D341Med (cell line): ENCODE results near the gene FES.
"Not testable (repeated sequence)": the region's sequence is repeated elsewhere in the genome, so short reads cannot be mapped to it uniquely, and the experiment has no call there.

ENCODE experiments used
- DNase-seq: peaks from one replicate; pipeline ENCODE4 v3.0.0; 2012; ENCODE audit warnings: low spot score

FES gene

DNA sequence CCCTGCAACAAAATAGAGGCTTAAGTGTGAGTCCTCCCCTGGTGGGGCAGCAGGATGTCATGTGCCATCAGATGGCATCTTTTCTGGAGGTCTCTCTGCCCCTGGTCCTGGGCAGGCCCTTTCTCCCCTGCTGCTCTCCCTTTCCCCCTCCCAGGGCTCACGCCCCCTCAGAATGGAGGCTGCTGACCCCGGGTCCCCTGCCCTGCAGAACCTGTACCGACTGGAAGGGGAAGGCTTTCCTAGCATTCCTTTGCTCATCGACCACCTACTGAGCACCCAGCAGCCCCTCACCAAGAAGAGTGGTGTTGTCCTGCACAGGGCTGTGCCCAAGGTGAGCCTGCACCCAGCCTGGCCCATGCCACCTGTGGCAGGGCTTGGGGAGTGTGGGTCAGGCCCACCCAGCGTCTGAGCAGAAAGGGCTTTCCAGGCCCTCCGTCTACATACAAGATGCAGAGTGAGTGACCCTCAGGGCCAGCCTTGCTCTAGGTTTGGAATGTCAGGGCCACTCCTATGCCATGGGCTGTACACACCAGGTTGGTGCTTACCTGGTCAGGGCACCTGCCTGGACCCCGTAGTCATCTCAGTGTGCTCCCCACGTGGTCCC is 7.1 kb downstream of the FES start:
- no peak for DNase-seq

DNA sequence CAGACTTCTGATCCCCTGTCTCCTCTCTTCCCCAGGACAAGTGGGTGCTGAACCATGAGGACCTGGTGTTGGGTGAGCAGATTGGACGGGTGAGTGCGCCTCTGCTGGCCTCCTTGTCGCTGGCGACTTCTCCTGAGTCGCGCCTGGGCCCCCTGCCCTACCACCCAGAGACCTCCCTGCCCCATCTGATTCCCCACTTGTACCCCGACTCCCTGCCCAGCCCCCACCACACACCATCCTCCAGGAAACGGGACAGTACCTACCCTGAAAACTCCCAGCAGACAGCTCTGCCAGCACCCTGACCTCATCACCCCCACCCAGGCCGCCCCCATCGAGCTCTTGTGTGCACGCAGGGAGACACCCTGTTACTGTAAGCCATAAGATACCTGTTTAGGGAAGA is 7.7 kb downstream of the FES start:
- no peak for DNase-seq

DNA sequence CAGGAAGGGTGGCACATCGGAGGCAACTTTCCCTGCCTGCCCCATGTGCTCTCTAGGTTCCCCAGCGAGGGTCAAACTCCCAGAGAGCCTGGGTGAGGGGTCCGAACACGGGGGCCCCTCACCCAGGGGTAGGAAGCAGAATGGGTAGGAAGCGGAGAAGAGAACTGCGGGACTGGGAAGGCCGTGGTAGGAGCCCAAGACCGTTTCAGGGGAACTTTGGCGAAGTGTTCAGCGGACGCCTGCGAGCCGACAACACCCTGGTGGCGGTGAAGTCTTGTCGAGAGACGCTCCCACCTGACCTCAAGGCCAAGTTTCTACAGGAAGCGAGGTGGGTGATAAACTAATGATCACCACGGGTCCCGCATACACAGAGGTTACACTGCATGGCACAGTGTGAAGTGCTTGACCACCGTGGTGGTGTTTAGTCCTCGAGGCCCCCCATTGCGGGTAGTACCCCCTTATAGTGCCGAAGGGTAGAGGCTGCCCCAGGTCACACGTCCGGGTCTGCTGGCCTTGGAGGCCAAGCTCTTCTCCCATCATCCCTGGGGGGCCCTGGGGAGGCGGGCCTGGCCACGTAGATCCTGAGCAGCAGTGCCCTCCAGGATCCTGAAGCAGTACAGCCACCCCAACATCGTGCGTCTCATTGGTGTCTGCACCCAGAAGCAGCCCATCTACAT is 8.3 kb downstream of the FES start:
- DNase-seq, result no peak

DNA sequence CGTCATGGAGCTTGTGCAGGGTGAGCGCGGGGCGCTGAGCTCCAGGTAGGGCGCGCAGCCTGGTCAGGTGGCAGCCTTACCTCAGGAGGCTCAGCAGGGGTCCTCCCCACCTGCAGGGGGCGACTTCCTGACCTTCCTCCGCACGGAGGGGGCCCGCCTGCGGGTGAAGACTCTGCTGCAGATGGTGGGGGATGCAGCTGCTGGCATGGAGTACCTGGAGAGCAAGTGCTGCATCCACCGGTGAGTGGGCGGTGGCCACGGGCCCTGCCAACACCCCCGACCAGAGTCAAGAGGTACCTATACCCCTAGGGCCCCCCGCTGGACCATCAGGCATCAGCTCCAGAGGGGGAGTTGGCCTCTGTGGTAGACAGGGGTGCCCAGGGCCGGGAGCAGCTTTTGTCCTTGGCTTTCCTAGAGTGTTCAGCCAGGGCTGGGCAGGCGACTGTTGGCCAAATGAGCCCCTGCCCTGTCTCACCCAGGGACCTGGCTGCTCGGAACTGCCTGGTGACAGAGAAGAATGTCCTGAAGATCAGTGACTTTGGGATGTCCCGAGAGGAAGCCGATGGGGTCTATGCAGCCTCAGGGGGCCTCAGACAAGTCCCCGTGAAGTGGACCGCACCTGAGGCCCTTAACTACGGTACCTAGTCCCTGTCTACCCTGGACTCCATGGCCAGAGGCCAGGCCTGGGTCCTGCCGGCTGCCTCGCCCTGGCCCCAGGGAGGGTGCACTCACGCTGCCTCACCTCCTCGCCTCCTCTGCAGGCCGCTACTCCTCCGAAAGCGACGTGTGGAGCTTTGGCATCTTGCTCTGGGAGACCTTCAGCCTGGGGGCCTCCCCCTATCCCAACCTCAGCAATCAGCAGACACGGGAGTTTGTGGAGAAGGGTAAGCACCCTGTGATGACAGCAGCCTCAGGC is 9.1 kb downstream of the FES start:
- DNase-seq, result no peak

DNA sequence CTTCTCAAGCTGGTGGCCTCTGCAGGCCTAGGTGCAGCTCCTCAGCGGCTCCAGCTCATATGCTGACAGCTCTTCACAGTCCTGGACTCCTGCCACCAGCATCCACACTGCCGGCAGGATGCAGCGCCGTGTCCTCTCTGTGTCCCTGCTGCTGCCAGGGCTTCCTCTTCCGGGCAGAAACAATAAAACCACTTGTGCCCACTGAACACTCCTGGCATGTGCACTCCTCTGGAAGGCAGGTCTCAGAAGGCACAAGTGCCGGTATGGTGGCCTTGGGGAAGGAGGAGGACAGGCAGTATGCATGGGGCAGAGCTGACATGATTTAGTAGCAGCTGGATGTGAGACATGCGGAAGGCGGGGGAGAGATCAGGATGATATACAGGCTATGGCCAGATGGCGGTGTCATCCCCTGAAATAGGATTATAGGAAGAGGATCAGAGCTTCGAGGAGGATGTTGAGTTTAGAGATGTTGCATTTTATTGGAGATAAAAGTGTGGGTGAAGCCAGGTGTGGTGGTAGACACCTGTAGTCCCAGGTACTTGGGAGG is 11.3 kb downstream of the FES start:
- DNase-seq, result peak; percentile 85

DNA sequence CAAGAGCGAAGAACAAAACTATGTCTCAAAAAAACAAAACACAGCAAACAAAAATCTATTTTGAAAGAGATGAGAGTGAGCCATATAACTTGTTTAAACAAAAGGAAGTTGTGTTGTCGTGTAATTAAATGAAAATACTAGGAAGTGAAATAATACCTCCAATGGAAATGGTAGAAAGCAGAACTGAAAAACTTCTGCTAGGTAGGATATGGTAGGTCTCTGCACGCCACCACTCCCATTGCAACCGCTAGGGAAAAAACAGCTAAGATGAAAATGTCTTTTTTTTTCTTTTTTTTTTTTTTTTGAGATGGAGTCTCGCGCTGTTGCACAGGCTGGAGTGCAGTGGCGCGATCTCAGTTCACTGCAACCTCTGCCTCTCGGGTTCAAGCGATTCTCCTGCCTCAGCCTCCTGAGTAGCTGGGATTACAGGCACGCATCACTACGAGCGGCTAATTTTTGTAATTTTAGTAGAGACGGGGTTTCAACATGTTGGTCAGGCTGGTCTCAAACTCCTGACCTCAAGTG is 12.9 kb downstream of the FES start:
- not testable (repeated sequence) for DNase-seq

DNA sequence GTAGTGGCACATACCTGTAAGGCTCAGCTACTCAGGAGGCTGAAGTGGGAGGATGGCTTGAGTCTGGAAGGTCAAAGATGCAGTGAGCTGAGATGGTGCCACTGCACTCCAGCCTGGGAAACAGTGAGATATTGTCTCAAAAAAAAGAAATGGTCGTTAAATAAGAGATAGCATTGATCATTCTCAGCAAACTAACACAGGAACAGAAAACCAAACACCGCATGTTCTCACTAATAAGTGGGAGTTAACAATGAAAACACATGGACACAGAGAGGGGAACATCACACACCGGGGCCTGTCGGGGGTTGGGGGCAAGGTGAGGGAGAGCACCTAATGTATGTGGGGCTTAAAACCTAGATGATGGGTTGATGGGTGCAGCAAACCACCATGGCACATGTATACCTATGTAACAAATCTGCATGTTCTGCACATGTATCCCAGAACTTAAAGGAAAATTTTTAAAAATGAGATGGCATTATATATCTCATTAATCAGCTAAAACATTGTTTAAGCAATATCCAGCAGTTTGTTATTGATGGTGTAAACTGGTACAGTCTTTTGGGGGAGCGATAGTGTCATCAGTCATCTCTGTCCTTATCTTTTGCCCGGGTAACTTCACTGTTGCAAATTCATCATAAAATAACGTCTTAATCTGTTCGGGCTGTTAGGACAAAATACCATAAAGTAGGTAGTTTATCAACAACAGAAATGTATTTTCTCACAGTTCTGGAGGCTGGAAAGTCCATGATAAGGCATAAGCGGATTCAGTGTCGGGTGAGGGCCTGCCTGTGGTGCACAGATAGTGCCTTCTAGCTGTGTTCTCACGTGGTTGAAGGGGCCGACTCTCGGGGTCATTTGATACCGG is 17.1 kb downstream of the FES start:
- DNase-seq, result no peak

DNA sequence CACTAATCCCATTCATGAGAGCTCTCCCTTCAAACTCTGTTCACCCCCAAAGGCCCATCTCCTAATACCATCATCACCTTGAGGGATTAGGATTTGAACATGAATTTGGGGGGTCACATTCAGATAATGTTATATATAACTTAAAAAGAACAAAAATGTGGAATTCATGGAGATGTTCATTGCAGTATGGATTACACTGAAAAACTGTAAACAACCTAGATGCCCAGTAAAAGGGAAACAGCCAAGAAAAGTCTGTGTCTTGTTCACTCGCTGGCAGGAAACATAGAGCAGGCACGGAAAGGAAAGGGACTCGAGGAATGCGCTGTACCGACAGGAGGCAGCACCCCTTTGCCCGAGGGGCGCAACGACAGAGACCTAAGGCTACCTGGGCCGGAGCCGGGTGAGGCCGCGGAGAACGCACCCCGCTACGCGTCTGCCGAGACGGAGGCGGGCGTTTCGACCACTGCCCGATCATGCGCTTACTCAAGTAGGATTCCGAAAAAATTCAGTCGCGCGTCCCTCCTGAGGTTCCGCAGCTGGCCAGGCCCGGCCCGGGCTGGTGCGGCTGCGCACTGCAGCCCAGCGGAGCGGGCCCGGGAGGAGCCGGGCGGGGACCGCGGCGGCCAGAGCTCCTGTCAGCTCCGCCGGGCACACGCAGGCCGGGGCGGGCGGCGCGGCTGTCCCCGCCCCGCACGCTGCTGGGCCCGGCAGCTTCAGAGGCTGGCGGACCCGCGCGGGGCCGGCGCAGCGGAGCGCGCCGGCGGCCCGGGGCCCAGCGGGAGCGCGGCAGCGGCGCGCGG is 17.9 kb downstream of the FES start:
- DNase-seq, result peak; percentile 98

DNA sequence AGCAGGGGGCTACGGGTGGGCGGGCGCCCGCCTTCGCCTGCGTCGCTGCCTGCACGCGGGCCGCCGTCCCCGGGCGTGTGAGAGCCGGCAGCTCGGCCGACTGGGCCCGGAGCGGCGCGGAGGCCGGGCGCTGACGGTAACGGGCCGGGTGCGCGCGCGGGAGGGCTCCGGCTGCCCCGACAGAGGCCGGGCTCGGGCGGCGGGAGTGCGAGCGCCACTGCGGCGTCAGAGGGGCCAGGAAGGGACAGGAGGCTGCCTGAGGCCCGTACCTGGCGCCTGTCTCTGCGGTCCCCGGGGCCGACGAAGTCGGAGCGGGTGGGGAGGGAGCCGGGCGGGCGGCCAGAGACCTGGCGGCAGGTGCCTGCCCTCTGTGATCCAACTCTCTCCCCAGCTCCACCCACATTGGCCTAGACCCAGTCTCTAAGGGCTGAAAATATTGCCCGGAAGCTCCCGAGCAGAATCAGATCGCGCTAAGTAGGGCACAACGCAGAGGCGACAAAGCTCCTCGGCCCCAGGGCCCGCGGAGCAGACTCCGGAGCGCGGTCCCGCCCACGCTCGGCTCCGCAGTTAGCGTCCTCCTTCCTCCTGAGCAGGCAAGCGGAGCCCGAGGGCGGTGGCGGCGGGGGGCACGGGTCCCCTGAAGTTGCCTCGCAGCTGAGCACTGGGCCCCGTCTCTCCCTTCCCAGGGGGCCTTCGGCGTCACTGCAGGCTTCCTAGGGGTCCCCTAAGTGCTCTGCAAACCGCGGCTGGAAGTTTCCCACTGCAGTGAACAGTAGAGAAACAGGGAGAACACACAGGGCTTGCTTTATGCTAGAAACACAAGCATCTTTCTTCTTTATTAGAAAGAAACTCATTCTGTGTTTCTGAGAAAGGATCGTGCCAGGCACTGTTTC is 18.8 kb downstream of the FES start, which contains the start of gene MAN2A2:
Gene MAN2A2 (plus strand): TSS at position 463 of the 893 bp plus-strand sequence. CDS start 906 bp downstream, outside the sequence.
- DNase-seq, result peak; percentile 85

DNA sequence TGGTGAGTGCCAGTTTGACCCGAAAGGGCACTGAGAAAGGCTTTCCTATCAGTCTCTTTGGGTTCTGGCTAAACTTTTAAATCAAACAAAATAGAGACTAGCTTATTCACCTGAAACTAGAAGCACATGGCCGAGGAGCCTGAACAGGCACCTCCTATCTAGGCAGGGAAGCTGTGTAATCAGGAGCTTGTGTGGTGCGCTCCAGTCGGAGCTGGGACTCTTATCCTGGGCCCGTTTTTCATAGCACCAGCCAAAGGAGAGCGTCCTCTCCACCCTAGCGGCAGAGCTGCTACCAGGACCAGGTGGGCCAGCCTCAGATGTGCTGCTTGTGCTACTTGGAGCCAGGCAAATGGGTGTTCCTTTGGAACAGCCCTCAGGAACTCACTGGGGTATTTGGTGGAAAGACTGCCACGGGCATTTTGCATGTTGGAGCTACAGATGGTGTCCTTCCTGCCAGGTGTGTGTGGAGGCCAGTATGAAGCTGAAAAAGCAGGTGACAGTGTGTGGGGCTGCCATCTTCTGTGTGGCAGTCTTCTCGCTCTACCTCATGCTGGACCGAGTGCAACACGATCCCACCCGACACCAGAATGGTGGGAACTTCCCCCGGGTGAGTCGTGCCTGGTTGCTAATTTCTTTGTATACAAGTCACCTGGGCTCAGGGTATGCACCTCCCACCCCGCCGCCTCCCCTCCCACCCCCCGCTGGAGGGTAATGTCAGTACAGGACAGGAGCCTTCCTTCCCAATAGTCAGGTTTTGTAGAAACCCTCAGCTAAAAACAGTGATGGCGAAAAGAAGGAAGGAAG is 19.6 kb downstream of the FES start:
- DNase-seq, result no peak

DNA sequence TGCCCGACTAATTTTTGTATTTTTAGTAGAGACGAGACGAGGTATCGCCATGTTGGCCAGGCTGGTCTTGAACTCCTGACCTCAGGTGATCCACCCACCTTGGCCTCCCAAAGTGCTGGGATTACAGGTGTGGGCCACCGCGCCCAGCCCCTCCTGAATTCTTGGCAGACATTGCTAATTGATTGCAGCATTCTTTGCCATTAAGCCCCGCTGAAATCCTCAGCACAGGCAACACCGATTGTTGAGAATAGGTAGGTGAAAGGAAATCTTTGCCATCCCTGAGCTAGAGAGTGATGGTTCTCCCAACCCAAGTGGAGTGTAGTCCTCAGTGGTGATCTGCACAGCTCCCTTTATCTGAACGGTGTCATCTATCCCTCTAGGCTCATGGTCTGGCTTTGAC is 20.4 kb downstream of the FES start:
- DNase-seq, result no peak

DNA sequence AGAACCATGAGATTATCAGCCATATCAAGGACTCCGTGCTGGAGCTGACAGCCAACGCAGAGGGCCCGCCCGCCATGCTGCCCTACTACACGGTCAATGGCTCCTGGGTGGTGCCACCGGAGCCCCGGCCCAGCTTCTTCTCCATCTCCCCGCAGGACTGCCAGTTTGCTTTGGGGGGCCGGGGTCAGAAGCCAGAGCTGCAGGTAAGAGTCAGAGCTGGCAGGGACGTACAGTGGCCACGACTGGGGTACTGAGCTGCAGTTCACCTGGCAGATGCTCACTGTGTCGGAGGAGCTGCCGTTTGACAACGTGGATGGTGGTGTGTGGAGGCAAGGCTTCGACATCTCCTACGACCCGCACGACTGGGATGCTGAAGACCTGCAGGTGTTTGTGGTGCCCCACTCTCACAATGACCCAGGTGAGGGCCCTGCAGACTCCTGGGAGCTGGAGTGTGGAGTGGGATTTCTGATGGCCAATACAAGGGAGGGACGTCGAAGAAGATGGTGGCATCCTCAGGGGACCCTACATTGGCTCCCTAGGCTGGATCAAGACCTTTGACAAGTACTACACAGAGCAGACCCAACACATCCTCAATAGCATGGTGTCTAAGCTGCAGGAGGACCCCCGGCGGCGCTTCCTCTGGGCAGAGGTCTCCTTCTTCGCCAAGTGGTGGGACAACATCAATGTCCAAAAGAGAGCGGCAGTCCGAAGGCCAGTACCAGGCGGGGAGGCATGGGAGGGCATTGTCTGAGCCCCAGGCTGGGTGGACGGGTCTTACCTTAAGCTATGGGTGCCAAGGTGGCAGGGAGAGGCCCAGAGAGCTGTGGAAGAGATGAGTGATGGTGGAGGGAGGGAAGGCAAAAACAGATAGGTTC is 21.2 kb downstream of the FES start:
- DNase-seq, result no peak

DNA sequence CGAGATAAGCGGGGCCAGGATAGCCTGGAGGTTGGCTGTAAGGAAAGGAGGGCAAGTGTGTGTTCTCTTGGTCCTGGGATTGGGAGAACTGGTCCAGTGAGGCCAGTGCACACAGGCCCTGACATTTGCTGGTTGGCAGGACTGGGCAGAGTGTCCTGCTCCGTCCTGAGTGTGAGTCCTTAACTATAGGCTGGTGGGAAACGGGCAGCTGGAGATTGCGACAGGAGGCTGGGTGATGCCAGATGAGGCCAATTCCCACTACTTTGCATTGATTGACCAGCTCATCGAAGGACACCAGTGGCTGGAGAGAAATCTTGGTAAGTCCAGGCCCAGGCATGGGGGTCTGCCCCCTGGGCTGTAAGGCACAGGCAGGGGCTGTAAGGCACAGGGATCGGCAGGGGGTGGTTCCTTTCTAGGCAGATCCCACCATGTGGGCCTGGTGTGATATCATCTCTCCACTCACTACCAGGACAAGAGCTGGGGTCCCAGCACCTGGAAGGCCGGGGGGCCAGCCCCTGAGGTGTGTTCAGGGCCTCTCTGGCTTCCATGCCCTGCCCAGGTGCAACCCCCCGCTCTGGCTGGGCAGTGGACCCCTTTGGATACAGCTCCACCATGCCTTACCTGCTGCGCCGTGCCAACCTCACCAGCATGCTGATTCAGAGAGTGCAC is 22.0 kb downstream of the FES start:
- no peak for DNase-seq

DNA sequence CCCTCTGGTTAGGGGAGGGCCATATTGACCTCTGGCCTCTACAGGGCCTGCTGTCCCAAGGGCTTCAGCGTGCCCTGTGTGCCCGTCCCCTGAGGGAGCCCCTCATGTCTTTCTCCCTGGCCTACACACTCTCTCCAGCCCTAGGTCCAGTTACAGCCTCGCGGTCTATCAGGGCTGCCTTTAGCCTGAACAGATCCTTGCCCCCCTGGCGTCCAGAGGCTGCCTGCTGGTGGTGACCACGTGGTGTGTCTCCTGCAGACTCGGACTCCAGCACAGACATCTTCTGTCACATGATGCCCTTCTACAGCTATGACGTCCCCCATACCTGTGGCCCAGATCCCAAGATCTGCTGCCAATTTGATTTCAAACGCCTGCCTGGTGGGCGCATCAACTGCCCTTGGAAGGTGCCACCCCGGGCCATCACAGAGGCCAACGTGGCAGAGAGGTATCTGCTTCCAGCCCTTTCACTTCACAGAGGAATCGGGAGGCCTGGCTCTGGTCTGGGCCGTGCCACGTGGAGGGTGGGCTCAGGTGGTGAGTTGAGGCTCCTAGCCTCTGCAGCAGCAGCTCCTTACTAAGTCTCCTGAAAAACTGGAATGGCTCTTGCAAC is 22.9 kb downstream of the FES start:
- DNase-seq, result no peak

DNA sequence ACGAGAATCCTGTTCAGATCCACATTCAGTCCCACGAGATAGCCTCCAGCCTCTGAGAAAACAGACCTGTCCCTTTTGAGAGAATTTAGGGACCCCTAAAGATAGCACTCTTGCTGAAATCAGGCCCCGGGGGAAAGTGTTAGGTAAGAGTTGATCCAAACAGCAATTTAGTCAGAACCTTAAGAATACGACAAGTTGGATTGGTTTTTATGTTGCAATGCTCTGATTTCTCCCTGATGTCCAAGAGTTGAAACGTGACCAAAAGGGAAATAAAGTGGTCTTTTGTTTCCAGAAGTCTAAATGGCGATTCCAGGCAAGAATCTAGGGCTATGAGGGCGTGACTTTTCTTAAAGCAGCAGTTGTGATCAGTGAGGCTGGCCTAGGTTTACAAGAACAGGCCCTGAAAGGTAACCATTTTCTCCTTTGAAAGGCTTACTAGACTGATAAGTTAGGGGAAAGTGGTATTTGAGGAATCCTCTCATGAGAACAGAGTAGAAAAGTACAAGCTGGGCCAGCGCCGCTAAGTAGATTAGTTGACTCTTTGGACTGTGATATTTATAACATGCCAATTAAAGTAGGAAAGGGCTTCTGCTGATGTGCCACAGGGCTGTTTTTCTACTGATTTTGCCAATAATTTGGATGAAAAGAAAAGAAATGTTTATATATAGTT is 23.7 kb downstream of the FES start:
- no peak for DNase-seq

DNA sequence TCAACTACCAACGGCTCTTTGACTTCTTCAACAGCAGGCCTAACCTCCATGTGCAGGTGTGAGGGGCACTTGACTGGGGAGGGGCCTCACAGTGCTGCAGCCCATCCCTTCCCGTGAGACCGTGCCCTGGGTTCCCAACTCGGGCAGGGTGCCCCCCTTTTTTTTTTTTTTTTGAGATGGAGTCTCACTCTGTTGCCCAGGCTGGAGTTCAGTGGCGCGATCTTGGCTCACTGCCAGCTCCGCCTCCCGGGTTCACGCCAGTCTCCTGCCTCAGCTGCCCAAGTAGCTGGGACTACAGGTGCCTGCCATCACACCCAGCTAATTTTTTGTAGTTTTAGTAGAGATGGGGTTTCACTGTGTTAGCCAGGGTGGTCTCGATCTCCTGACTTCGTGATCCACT is 25.1 kb downstream of the FES start:
- not testable (repeated sequence) for DNase-seq
